Neural crest cell (in vitro differentiated cells): ENCODE measurements around the gene ERC2. TPM values are rescaled to one million over a fixed set of nuclear protein-coding genes. Genes with fewer than 3 reads are reported as not detected.

ENCODE experiments used
- DNase-seq: peaks from one replicate; pipeline ENCODE4 v3.0.0; 2021; ENCODE audit warnings: low read depth, mixed read lengths, low spot score
- H3K27ac Mint-ChIP-seq: one replicate; pipeline ENCODE4 v1.8.0; 2021; ENCODE audit warnings: mild to moderate bottlenecking, mixed read lengths; ENCODE audit not compliant: unreplicated experiment
- H3K27me3 Mint-ChIP-seq: 2 replicates; pipeline ENCODE4 v1.8.0; 2021; ENCODE audit warnings: low read depth, mild to moderate bottlenecking, mixed read lengths
- H3K36me3 Mint-ChIP-seq: 2 replicates; pipeline ENCODE4 v1.8.0; 2021; ENCODE audit warnings: low read depth, mild to moderate bottlenecking, mixed read lengths
- H3K4me1 Mint-ChIP-seq: 2 replicates; pipeline ENCODE4 v1.8.0; 2021; ENCODE audit warnings: mixed read lengths
- H3K4me3 Mint-ChIP-seq: one replicate; pipeline ENCODE4 v1.8.0; 2021; ENCODE audit warnings: mild to moderate bottlenecking, mixed read lengths
- H3K9me3 Mint-ChIP-seq: 2 replicates; pipeline ENCODE4 v1.8.0; 2021; ENCODE audit warnings: mixed read lengths
- CTCF ChIP-seq: fragments of 200-600 bp; sonication (generic); conservative IDR thresholded peaks from 2 replicates; pipeline ENCODE4 v1.5.0; 2021; ENCODE audit warnings: antibody characterized with exemption, mild to moderate bottlenecking
- total RNA-seq: library from RNA; stranded (reverse); gene quantifications from 2 replicates; pipeline ENCODE4 v1.2.1, GENCODE V29; 2021

The ERC2 gene
- total RNA-seq, 1 donor from 2014 or later: 13.5 TPM

GRCh38 chr3:55534876-55535275 lies 933.4 kb downstream of the ERC2 start:
- H3K4me3 Mint-ChIP-seq: no peak overlapping the region
- peaks cover 4% of the 10 kb centered on the region for H3K27me3 Mint-ChIP-seq
- H3K36me3 Mint-ChIP-seq: no peaks in the 10 kb centered on the region
- peaks cover 43% of the 10 kb centered on the region for H3K4me1 Mint-ChIP-seq
- H3K27ac Mint-ChIP-seq: no peak overlapping the region
- no peaks in the 10 kb centered on the region for H3K9me3 Mint-ChIP-seq
- TF ChIP-seq CTCF: no peak
- DNase-seq: no peak

- Mint-ChIP-seq H3K4me1 (peaks cover 30% of the 10 kb centered on the region), H3K4me3 (no peak overlapping the region), H3K27me3 (peaks cover 4% of the 10 kb centered on the region), H3K27ac (peak overlapping the region; percentile 20), H3K36me3 (no peaks in the 10 kb centered on the region), H3K9me3 (no peaks in the 10 kb centered on the region)
- no peak for TF ChIP-seq CTCF
- DNase-seq: no peak
These were observed 935.5 kb downstream of the ERC2 start for GRCh38 chr3:55532806-55533205.

GRCh38 chr3:55531321-55531720 lies 936.9 kb downstream of the ERC2 start:
- no peak overlapping the region for H3K4me3 Mint-ChIP-seq
- no peak overlapping the region for H3K27ac Mint-ChIP-seq
- no peaks in the 10 kb centered on the region for H3K9me3 Mint-ChIP-seq
- peaks cover 2% of the 10 kb centered on the region for H3K27me3 Mint-ChIP-seq
- TF ChIP-seq CTCF: no peak
- H3K36me3 Mint-ChIP-seq: no peaks in the 10 kb centered on the region
- DNase-seq: no peak
- H3K4me1 Mint-ChIP-seq: peaks cover 17% of the 10 kb centered on the region

GRCh38 chr3:55527361-55527760 lies 940.9 kb downstream of the ERC2 start:
- H3K4me1 Mint-ChIP-seq: peaks cover 21% of the 10 kb centered on the region
- H3K27me3 Mint-ChIP-seq: no peaks in the 10 kb centered on the region
- no peak for TF ChIP-seq CTCF
- no peaks in the 10 kb centered on the region for H3K36me3 Mint-ChIP-seq
- H3K27ac Mint-ChIP-seq: no peak overlapping the region
- no peak overlapping the region for H3K4me3 Mint-ChIP-seq
- H3K9me3 Mint-ChIP-seq: peaks cover 3% of the 10 kb centered on the region
- DNase-seq: no peak

- Mint-ChIP-seq H3K27me3 (no peaks in the 10 kb centered on the region), H3K9me3 (peaks cover 3% of the 10 kb centered on the region), H3K27ac (no peak overlapping the region), H3K36me3 (no peaks in the 10 kb centered on the region), H3K4me3 (no peak overlapping the region), H3K4me1 (peaks cover 23% of the 10 kb centered on the region)
- no peak for DNase-seq
- TF ChIP-seq CTCF: no peak
These were observed 941.8 kb downstream of the ERC2 start for GRCh38 chr3:55526332-55527030.
